ELF-1 (cell line): ENCODE data around the gene POFUT2.

Source experiments
- DNase-seq: peaks from one replicate; pipeline ENCODE4 v3.0.0-alpha.2; 2016; ENCODE audit warnings: low read depth, low spot score

The POFUT2 gene

DNA sequence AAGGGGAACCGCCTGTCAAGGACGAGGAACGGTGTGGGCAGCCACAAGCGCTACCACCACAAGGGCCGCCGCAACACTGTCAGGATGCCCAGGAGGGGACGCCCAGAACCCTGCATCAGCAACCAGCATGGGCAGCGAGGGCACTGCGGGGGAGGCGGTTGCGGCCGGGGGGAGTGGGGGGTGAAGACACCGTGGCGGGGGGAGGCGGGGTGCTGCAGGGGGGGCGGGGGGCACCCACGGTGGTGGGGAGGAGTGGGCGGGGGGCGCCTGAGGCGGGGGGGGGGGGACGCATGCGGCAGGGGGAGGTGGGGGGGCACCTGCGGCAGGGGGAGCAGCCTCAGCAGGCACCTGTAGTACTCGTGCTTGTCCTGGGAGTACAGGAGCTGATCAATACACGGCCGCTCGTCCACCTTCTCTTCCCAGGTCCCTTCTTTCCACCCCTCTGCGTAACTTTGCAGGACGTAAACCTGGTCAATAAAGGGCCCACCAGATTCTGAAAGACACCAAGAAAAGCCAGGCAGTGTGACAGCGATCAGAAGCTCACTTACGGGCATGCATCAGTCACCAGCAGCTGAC, 4.6 kb downstream of the POFUT2 start:
- DNase-seq = no peak

DNA sequence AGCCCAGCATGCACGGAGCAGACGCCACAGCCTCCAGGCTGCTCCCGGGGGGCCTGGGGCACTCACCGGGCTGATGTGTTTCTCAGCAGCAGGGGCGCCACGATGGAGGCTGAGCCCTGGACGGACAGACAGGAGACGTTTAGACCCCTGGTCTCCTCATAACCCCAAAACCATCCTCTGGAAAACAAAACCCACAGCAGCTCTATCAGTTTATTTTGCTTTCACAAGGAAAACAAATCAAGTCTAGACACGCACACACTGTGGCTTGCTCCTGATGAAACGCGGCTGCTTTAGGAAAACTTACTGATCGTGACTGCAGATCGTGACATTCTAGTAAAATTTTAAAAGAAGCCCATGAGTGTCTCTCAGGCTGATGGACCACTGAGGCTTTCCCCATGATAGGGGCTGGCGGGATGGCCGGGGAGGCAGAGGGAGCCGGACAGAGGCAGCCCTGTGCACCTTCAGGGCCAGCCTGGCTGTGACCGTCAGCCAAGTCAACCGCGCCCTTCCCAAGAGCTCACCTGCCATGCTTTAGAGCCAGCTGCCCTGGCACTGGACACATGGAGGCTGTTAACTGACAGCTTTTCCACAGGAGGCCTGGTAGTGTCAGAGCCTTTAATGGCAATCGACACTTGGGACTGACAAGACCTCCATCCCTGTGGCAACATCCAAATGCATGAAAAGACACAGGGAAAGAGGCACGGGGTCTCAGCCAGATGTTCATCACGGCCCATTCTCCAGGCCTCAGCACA, 5.2 kb downstream of the POFUT2 start:
- no peak for DNase-seq

GRCh38 chr21:45281411-45282282, 6.0 kb downstream of the POFUT2 start:
- no peak for DNase-seq

GRCh38 chr21:45280969-45281368, 6.7 kb downstream of the POFUT2 start:
- DNase-seq = no peak

DNA sequence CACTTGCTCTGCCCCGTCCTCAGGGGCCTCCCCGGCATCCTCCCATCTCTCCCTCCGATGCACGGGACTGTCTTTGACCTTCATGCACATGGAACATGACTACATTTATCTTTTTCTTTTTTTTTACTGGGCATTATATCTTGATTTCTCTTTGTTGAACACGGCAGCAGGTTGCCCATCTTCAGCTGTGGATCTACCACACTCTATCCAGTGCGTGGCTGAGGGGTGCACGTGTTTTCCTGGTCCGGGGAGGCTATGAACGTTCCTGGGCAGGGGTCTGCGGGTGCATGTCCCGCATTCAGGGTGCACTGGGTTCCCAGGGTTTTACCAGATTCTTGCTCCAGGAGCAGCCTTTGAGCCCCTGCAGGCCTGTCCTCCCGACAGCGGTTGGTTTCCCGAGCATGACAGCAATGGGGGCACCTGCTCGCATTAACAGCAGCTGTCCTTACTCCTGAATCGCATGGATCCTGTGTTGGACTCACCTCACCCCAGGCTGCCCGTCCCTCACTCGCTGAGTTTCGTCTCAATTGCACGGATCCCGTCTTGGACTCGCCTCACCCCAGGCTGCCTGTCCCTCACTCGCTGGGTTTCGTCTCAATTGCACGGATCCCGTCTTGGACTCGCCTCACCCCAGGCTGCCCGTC, 7.4 kb downstream of the POFUT2 start:
- DNase-seq = no peak

- DNase-seq = no peak
Observed at GRCh38 chr21:45279446-45280177, 8.1 kb downstream of the POFUT2 start.

DNA sequence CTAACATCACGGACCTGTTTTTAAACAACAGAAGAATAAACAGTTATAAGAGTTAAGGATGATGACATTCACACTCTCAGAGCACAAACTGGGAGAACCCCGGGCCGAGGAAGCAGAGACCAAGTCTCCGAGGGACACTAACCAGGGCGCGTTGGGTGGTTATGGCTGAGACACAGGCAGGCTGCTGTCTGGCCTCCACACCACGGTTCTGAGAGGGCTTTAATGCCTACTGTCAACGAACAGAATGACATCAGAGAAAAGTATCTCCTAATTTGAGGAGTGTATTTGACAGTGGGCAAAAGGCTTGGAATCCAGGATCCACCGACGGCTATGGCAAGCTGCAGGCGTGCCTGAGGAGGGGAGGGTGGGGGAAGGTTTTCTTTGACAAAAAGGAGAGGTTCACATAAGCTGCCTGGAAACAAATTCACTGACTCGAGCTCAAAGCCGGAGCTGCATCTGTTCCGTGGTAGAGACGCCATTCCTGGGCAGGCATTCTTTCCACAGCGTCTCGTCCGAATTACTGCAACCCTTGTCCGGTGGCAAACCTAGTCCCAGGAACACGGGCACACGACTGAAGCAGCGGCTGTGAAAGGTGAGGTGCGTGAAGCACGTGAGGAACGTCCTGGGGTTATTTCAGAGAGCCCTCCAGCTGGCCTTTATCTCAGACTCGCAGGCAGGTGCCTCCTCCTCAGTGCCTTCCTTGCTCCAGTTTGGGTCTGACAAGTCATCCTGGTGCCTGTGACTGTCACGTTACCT, 9.4 kb downstream of the POFUT2 start:
- DNase-seq = no peak

- DNase-seq = no peak
Observed at GRCh38 chr21:45277101-45278045, 10.3 kb downstream of the POFUT2 start.

GRCh38 chr21:45276596-45276995, 11.1 kb downstream of the POFUT2 start:
- DNase-seq = no peak

- no peak for DNase-seq
Observed at GRCh38 chr21:45270306-45270821, 17.3 kb downstream of the POFUT2 start.

DNA sequence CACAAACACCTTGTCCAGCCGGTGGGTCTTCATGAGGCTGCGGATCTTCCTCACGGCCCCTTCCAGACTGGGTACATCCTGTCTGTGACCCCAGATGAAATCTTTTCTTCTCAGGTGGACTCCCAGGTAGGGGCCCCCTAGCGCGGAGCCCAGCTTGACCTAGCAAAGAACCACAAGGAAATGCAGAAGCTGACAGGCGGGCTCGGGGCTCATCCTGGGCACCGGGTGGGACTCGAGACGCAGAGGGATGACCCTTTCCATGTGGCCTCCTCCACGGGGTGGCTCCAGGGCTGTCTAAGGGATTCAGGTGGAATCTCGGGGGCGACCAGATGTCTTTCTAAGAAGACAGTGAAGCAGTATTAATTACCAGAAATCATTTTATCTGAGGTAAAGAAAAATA, 17.8 kb downstream of the POFUT2 start:
- no peak for DNase-seq

DNA sequence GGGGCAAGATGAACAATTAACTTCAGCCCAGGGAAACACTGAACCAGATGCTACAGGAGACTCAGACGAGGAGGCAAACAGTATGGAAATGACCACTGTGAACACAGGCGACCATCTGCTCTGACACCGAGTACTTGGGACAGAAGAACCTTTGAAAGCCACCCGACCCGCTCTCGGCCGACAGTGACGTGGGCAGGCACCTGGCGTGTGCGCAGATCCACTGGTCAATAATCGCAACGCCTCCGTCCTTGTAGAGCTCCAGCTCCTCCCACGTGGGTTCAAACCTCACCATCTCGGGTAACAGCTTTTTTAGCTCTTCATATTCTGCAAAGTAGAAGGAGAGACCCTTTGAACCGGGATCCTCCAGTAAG, 20.3 kb downstream of the POFUT2 start:
- no peak for DNase-seq

DNA sequence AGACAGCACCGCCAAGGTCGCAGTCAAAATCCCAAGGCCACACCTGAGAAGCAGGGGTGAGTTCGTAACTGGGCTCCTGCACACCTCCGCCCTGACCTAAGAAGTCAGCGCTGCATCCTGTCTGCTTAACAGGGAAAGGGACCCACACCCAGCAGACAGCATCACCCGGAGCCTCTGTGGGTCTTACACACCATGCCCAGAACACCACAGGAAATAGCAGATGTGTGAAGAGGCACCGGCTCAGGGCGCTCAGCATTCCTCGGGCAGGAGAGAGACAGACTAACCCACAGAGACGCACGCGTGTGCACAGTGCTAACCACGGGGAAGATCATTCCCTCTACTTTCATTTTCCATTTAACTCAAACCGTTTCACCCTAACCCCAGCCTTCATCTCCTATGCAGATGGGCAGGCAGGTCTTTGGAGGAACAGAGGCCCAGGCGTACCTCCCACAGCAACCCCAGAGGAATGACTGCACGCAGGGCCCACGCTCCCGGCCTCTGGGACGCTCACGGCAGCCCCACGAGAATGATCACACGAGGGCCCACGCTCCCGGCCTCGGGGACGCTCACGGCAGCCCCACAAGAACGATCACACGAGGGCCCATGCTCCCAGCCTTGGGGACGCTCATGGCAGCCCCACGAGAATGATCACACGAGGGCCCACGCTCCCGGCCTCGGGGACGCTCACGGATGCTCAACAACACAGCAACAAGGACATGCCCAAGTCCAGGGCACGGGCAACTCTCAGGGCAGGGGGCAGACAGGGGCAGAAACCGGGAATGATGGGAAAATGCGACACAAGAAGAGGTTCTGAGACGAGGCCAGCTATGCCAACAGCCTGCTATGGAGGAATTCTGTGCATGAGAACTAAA, 20.9 kb downstream of the POFUT2 start:
- DNase-seq = no peak

DNA sequence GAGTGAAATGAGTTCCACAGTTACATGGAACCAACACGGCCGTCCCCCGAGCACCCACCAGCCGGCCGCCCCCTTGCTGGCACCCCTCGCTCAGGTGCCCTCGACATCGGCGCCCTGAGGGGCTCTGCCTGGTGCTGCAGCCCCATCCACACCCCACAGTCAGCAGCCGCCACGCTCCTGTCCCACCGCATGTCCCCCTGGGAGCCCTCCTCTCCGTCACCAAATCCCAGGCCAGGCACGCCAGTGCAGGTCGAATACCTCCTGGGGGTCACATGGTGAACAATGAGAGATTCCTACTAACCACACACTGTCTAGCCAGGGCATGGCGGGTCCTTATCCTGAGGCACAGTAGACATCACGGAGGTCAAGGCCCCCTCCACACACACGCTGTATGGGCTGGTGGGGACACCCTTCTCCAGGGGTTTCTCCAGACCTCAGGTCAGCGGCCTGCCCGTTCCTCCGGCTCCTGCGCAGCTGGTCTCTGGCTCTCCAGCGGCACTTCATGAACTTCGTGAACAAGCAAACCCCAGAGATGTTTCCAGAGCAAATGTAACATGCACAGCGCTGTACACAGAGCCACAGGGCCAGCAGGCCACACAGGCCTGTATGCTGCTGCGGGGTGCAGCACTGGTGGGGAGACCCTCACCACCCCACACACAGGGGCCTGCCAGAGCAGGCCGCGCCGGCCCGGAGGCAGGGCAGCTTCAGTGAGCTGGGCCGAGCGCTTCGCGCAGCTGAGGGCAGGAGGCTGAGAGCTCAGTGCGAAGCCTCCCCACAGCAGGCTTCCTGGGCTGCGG, 21.8 kb downstream of the POFUT2 start:
- DNase-seq = no peak

DNA sequence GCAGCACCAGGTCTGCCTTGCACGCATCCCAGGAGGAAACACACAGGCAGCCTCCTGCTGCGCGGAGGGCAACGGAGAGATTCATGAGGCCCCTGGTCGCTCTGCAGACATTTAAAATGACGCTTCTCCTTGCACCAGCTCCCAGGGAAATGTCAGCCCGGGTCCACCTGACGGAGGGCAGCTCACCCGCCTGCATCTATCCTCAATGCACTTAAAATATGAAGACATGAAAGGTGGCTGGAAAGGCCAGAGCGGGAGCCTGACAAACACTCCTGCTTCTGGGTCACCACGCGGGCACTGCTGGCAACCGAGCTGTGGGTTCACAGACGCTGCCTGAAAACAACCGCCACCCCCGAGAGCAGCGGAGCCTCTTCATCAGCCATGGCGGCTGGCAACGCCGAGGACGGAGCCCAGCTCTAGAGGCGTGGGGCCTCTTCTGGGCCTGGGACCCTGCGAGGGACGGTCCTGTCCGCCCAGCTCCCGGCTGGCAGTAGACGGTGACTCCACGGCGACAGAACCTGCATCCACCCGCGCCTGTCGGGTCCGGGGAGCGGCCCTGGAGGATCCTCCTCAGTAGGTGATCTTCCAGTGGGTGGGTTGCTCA, 22.7 kb downstream of the POFUT2 start:
- no peak for DNase-seq

DNA sequence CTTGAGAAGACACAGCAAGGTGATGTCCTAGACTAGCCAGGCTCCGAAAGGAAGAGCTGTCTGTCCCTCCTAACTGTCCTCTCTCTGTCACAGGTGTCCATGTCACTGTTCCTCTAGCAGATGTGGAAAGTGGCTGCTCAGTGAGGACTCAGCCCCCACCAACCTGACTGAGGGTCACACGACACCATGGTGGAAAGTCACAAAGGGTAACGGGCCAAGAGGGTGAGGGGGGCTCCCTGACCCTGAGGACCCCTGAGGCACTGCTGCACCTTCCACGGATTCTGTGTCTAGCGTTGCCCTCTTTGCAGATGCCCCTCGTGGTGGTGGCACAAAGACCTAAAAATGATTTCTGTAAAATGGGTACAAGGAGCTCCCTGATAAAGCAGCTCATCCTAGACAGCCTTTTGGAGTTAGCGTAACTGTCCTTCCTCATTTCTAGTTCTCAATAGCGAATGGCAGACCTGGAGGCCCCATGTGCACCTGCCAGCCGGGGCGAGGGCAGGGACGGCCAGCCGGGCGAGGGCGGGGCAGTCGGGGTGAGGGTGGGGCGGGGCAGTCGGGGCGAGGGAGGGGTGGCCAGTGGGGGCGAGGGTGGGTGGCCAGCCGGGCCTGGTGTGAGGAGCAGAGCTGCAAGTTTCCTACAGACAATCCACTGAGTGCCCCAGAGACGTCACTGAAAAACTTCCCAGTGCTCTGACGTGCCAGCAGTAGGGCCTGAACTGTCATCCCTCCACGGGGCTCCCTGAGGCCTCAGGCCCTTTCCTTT, 23.4 kb downstream of the POFUT2 start:
- DNase-seq = no peak
